ENCODE measurements around the gene RBM47.

Gene RBM47

DNA sequence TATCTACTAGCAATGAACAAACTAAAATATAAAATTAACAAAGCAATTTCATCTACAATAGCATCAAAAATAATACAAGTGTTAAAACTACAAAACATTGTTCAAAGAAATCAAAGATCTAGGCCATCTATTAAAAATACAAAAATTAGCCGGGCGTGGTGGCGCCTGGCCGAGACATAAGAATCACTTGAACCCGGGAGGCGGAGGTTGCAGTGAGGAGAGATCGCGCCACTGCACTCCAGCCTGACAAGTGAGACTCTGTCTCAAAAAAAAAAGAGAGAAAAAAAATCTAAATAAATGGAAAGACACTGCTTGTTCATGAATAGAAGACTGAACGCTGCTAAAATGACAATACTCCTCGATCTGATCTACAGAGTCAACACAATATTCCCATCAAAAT is 139.2 kb downstream of the RBM47 start:
- no peaks in the 10 kb centered on the region for H3K36me3 ChIP-seq (ENCODE audit: control insufficient read depth in 2 of 2, insufficient read depth in 1 of 2, low read length in 2 of 2)
- H3K27ac ChIP-seq (ENCODE audit: extremely low read depth, low read depth, low read length) = no peak overlapping the region
- no peaks in the 10 kb centered on the region for H3K9me3 ChIP-seq (ENCODE audit: control insufficient read depth, insufficient read depth, low read depth, low read length)
- ChIA-PET POLR2A (no interaction called here), CTCF (no interaction called here)
- TF ChIP-seq ZNF785 (tag by site-specific recombination; IDR thresholded peaks at IDR 0.05) (no peak), KLF10 (tag by site-specific recombination; IDR thresholded peaks at IDR 0.05) (no peak), ZNF121 (tag by site-specific recombination; IDR thresholded peaks at IDR 0.05) (no peak)
- no peak overlapping the region for H3K4me3 ChIP-seq (ENCODE audit: low read depth, low read length)
- no peaks in the 10 kb centered on the region for H3K4me1 ChIP-seq (ENCODE audit: control insufficient read depth, insufficient read depth, low read length)

DNA sequence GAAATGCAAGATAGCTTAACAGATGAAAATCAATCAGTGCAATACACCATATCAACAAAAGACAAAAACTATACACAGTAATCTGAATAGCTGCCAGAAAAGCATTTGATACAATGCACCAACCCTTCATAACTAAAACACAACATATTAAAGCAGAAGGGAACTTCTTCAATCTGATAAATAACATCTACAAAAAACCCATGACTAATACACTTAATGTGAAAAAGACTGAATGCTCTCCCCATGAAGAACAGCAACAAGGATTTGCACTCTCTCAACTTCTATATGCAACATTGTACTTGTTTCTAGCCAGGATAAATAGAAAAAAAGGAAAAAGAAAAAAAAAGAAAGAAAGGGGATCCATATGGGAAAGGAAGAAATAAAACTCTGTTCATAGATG is 139.7 kb downstream of the RBM47 start:
- TF ChIP-seq ZNF175 (tag by site-specific recombination; IDR thresholded peaks at IDR 0.05) (no peak), ZNF473 (tag by site-specific recombination; IDR thresholded peaks at IDR 0.05) (no peak), ZNF174 (tag by site-specific recombination; IDR thresholded peaks at IDR 0.05) (no peak), ZBTB7A (tag by site-specific recombination; IDR thresholded peaks at IDR 0.05; ENCODE audit: low read depth) (no peak), ZNF704 (tag by site-specific recombination; IDR thresholded peaks at IDR 0.05) (no peak), ZNF350 (tag by site-specific recombination; IDR thresholded peaks at IDR 0.05) (no peak), ZNF549 (tag by site-specific recombination; IDR thresholded peaks at IDR 0.05) (no peak), ZNF843 (tag by site-specific recombination; IDR thresholded peaks at IDR 0.05) (no peak)

GRCh38 chr4:40486534-40486933 is 143.1 kb downstream of the RBM47 start:
- ChIA-PET POLR2A (no interaction called here), CTCF (no interaction called here)
- no peaks in the 10 kb centered on the region for H3K4me1 ChIP-seq (ENCODE audit: control insufficient read depth, insufficient read depth, low read length)
- H3K36me3 ChIP-seq (ENCODE audit: control insufficient read depth in 2 of 2, insufficient read depth in 1 of 2, low read length in 2 of 2) = no peaks in the 10 kb centered on the region
- no peak overlapping the region for H3K4me3 ChIP-seq (ENCODE audit: low read depth, low read length)
- H3K9me3 ChIP-seq (ENCODE audit: control insufficient read depth, insufficient read depth, low read depth, low read length) = no peaks in the 10 kb centered on the region
- H3K27ac ChIP-seq (ENCODE audit: extremely low read depth, low read depth, low read length) = no peak overlapping the region
- TF ChIP-seq WT1 (tag by site-specific recombination; IDR thresholded peaks at IDR 0.05) (no peak), ZBTB21 (tag by site-specific recombination; IDR thresholded peaks at IDR 0.05) (no peak), ZNF670 (tag by site-specific recombination; IDR thresholded peaks at IDR 0.05; ENCODE audit: low read depth) (no peak), ZNF629 (tag by site-specific recombination; IDR thresholded peaks at IDR 0.05) (no peak), MEIS1 (CRISPR knock-in tag; IDR thresholded peaks at IDR 0.05; ENCODE audit: borderline replicate concordance) (no peak)

More for the DNA sequence above, 139.7 kb downstream of the RBM47 start:
- no peak overlapping the region for H3K27ac ChIP-seq (ENCODE audit: extremely low read depth, low read depth, low read length)
- no peaks in the 10 kb centered on the region for H3K36me3 ChIP-seq (ENCODE audit: control insufficient read depth in 2 of 2, insufficient read depth in 1 of 2, low read length in 2 of 2)
- CTCF ChIA-PET = interaction anchor here (0.6 kb wide), 1 partner anchor 24 kb away, joined by 4 read pairs; no protein-coding TSS in a partner anchor
- POLR2A ChIA-PET = no interaction called here
- H3K4me3 ChIP-seq (ENCODE audit: low read depth, low read length) = no peak overlapping the region
- H3K4me1 ChIP-seq (ENCODE audit: control insufficient read depth, insufficient read depth, low read length) = no peaks in the 10 kb centered on the region
- H3K9me3 ChIP-seq (ENCODE audit: control insufficient read depth, insufficient read depth, low read depth, low read length) = no peaks in the 10 kb centered on the region

DNA sequence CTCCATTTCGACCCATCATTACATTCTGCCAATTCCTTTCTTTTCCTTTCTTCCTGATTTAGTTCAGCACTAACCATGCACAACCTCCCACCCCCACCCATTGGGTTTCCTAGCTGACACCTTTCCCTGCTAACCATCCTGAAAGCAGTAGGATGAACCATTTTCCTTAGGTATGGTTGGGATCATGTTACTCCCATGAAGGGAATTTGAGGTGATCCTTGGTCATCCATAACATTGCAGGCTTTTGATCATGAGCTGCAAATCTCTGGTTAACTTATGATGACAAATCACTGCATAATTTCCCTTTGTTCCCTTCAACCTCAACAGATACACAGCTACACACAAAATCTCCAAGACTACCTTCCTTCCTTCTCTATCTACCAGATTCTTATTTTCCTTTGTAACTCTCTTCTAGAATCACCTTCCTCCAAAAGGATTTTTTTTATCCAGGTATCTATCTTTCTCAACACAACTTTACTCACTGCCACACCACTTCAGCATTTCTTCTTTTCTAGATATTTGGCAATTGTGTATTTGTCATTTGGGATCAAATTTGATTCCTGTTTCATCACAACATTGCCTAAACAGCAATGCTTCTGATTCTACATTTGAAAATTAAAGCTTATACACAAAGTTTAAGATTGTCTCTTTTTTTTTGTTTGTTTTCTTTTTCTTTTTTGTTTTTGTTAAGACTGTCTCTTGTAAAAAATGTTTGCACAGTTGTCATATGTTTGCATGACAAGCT is 145.1 kb downstream of the RBM47 start:
- ChIA-PET CTCF (no interaction called here), POLR2A (no interaction called here)
- Histone ChIP-seq H3K4me3 (ENCODE audit: low read depth, low read length) (no peak overlapping the region), H3K27ac (ENCODE audit: extremely low read depth, low read depth, low read length) (no peak overlapping the region), H3K4me1 (ENCODE audit: control insufficient read depth, insufficient read depth, low read length) (no peaks in the 10 kb centered on the region), H3K9me3 (ENCODE audit: control insufficient read depth, insufficient read depth, low read depth, low read length) (no peaks in the 10 kb centered on the region), H3K36me3 (ENCODE audit: control insufficient read depth in 2 of 2, insufficient read depth in 1 of 2, low read length in 2 of 2) (no peaks in the 10 kb centered on the region)
- TF ChIP-seq ZNF510 (tag by site-specific recombination; IDR thresholded peaks at IDR 0.05; ENCODE audit: insufficient replicate concordance) (no peak), MEIS1 (CRISPR knock-in tag; IDR thresholded peaks at IDR 0.05; ENCODE audit: borderline replicate concordance) (no peak), IKZF3 (tag by site-specific recombination; IDR thresholded peaks at IDR 0.05) (no peak), ZBTB26 (tag by site-specific recombination; optimal IDR thresholded peaks at IDR 0.05) (no peak), ZNF16 (tag by site-specific recombination; IDR thresholded peaks at IDR 0.05; ENCODE audit: low read depth) (no peak), ZNF521 (tag by site-specific recombination; IDR thresholded peaks at IDR 0.05) (no peak), ZNF529 (tag by site-specific recombination; IDR thresholded peaks at IDR 0.05; ENCODE audit: insufficient replicate concordance) (no peak), ZNF555 (tag by site-specific recombination; conservative IDR thresholded peaks at IDR 0.05) (no peak), ZBTB48 (tag by site-specific recombination; IDR thresholded peaks at IDR 0.05) (no peak), ZNF184 (tag by site-specific recombination; IDR thresholded peaks at IDR 0.05) (no peak), GLIS1 (tag by site-specific recombination; IDR thresholded peaks at IDR 0.05) (no peak), ZNF473 (tag by site-specific recombination; IDR thresholded peaks at IDR 0.05) (no peak), OSR2 (tag by site-specific recombination; IDR thresholded peaks at IDR 0.05) (no peak)
- TF ChIP-seq, protein P1, sequence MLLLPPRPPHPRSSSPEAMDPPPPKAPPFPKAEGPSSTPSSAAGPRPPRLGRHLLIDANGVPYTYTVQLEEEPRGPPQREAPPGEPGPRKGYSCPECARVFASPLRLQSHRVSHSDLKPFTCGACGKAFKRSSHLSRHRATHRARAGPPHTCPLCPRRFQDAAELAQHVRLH (tag by site-specific recombination; IDR thresholded peaks at IDR 0.05) = no peak
